Omental fat pad (tissue), 4 donors: ENCODE data around the gene TLCD5. TPM values are rescaled to one million over a fixed set of nuclear protein-coding genes. Genes with fewer than 3 reads are reported as not detected.

ENCODE experiments used
- ATAC-seq: fragments of 150-250 bp; one replicate; pipeline ENCODE4 v1.9.1; 2016; ENCODE audit warnings: mild to moderate bottlenecking, moderate library complexity; ENCODE audit not compliant: low FRiP score
- DNase-seq: peaks from one replicate; pipeline ENCODE4 v3.0.0-alpha.2; 2019; ENCODE audit warnings: low spot score
- CTCF ChIP-seq, 3 donors: fragments of 450-650 bp; IDR thresholded peaks; one replicate each; pipeline ENCODE4 v1.5.1; 2016 to 2017; ENCODE audit warnings: antibody characterized with exemption in 3 of 3, mild to moderate bottlenecking in 3 of 3, moderate library complexity in 2 of 3
- total RNA-seq, 4 donors: library from RNA; depleted of rRNA; stranded (reverse); fragments of >200 nt; gene quantifications; one replicate each; pipeline ENCODE4 v1.1.0, GENCODE V29; 2016

Gene TLCD5
- total RNA-seq, 4 donors from 2014 or later: 2.9 to 6.1 (median 4.4) TPM

GRCh38 chr11:120317689-120318480 lies 7.2 kb upstream of the TLCD5 start:
- ATAC-seq (peak; percentile 21), DNase-seq (no peak)

GRCh38 chr11:120318906-120319305 lies 6.2 kb upstream of the TLCD5 start:
- DNase-seq (no peak), ATAC-seq (no peak)
- TF ChIP-seq CTCF (IDR thresholded peaks at IDR 0.05): no peak

More at GRCh38 chr11:120317689-120318480, 7.2 kb upstream of the TLCD5 start:
- no peak for TF ChIP-seq CTCF (IDR thresholded peaks at IDR 0.05)

GRCh38 chr11:120326228-120326627 lies 1.1 kb downstream of the TLCD5 start:
- DNase-seq: no peak
- no peak for TF ChIP-seq CTCF (IDR thresholded peaks at IDR 0.05)
- ATAC-seq: no peak

- DNase-seq (no peak), ATAC-seq (no peak)
- no peak for TF ChIP-seq CTCF (IDR thresholded peaks at IDR 0.05)
Measured at GRCh38 chr11:120326845-120327281, 1.8 kb downstream of the TLCD5 start.

GRCh38 chr11:120327311-120327710 lies 2.2 kb downstream of the TLCD5 start:
- no peak for TF ChIP-seq CTCF (IDR thresholded peaks at IDR 0.05)
- ATAC-seq (no peak), DNase-seq (no peak)

GRCh38 chr11:120329556-120329955 lies 4.5 kb downstream of the TLCD5 start:
- DNase-seq: no peak
- no peak for ATAC-seq
- TF ChIP-seq CTCF (IDR thresholded peaks at IDR 0.05): no peak

GRCh38 chr11:120330045-120330444 lies 4.9 kb downstream of the TLCD5 start:
- no peak for TF ChIP-seq CTCF (IDR thresholded peaks at IDR 0.05)
- ATAC-seq (no peak), DNase-seq (no peak)
